H4 (cell line): ENCODE measurements around the gene B3GNT9. TPM values are rescaled to one million over a fixed set of nuclear protein-coding genes. Genes with fewer than 3 reads are reported as not detected.

Experiments used
- DNase-seq: peaks from one replicate; pipeline ENCODE4 v3.0.0-alpha.2; 2015; ENCODE audit warnings: low spot score
- total RNA-seq: library from RNA; depleted of rRNA; stranded (reverse); fragments of >200 nt; shearing (Covaris generic); gene quantifications from 2 replicates; pipeline ENCODE4 v1.2.3, GENCODE V29; 2014

Gene B3GNT9
- total RNA-seq, 1 experiment from 2014 or later, result 21.2 TPM

GRCh38 chr16:67185651-67186134 lies 34.9 kb upstream of the B3GNT9 start:
- no peak for DNase-seq

DNA sequence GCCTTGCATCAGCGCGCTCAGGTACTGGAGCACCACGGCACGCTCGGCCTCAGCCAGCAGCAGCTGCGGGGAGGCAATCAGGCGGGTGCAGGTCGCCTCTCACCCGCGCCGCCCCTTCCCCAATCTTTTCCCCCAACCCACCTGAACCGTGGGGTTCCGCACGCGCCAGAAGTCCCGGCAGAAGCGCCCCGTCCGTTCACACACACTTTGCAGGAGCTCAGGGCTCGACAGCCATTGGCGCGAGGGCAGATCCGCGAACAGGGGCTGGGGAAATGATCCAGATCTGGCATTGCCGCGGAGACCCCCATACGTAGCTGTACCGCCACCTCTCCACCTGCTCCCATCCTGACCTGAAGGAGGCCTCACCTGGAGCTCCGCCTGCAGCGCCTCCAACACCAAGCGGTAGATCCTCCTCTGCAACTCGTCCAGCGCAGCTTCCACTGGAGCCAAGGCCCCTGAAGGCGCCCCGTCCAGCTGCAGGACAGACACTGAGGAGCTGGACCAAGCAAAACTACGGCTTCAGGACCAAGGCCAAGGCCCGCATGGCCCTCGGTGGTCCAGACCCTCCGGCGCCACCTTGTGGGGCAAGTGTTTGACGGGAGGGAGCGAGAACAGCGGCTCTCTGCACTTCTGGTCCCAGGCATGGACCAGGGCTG lies 34.3 kb upstream of the B3GNT9 start:
- peak; percentile 82 for DNase-seq

GRCh38 chr16:67184453-67184994 lies 33.7 kb upstream of the B3GNT9 start:
- no peak for DNase-seq

DNA sequence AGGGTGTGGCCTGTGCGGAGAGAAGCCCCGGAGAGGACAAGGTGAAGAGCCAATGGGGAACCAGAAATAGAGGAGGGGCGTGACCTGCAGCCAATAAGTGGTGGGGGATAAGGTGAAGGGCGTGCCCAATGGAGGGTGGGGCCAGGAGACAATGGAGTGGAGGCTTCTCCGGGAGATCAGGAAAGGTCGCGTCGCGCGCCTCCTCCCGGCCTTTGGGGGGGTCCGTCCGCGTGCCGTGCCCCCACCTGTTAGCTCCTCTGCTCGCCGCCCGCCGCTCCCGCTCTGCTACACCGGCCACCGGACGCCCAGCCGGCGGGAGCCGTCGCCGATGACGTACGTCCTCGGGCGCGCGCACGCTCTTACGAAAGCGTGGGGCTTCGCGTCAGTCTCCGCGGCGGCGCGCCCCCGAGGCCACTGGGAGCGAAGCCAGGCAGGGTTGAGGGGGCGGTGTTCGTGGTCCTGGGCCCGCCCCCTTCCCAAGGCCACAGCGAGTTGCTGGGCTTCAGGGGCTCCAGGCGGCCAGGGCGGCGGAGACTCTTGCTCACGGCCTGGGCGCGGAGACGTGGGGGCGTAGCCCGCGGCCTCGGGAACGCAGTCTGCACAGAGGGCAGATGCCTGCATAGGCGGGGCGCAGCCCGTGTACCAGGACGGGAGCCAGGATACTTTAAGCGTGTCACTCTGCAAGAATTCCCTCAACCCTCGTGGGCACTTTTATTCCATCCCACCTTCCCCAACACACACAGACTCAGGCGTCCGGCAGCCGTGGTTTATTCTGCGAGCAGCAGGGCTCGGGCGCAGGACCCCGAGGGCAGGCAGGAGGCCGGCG lies 33.0 kb upstream of the B3GNT9 start, which contains the start of gene MATCAP1:
MATCAP1 (minus strand) TSS at position 337 of the 826 bp plus-strand sequence. CDS start 3,353 bp downstream, outside the sequence.
- peak; percentile 98 for DNase-seq

DNA sequence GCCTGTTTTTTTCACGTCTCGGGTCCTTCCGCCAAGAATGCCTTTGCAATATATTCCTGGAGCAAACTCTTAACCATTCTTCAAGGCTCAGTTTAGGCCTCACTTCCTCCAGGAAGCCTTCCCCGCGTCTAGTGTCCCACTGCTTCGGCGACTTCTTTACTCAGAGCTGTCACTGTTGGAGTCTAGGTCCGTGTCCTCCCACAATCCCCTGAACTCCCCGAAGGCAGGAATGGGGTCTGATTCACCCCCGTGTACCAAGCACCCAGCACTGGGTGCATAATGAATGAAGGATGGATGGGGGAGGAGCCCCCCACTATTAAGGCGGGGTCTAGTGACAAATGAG lies 32.5 kb upstream of the B3GNT9 start:
- DNase-seq, result no peak

DNA sequence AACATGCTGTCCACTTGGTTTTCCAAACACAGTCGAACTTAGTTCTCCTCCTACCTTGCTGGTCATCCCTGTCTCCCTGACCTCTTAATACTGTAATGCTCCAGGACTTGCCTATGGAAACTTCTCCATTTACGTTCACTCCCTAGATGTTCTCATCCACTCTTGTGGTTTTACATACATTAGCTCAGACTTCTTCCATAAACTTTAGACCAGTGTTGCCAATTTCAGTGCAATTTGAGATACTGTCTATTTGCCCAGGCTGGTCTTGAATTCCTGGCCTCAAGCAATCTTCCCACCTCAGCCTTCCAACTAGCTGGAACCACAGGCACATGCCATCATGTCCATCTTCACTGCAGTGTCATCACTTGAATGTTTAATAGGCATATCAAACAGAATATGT lies 31.5 kb upstream of the B3GNT9 start:
- no peak for DNase-seq

GRCh38 chr16:67181346-67181745 lies 30.5 kb upstream of the B3GNT9 start:
- peak; percentile 57 for DNase-seq

DNA sequence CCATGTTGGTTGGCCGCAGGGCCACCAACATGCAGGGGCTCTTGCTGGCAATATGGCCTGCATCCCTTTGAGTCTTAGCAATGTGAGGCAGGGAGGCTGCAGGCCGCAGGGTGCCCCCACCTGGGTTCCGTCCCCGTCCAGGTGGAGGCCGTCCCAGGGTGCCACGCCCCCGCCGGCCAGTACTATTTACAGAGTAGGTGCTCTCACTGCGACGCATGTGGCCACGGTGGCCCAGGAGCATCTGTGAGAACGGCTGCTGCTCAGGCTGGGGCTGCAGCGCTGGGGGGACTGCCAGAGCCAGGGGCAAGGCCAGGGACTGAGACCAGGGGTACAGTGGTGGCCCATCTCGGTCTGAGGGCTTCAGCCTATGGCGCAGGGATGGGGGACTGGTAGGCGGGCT lies 29.4 kb upstream of the B3GNT9 start:
- DNase-seq, result no peak

- DNase-seq, result peak; percentile 27
Measured at GRCh38 chr16:67179421-67180080, 28.8 kb upstream of the B3GNT9 start.

DNA sequence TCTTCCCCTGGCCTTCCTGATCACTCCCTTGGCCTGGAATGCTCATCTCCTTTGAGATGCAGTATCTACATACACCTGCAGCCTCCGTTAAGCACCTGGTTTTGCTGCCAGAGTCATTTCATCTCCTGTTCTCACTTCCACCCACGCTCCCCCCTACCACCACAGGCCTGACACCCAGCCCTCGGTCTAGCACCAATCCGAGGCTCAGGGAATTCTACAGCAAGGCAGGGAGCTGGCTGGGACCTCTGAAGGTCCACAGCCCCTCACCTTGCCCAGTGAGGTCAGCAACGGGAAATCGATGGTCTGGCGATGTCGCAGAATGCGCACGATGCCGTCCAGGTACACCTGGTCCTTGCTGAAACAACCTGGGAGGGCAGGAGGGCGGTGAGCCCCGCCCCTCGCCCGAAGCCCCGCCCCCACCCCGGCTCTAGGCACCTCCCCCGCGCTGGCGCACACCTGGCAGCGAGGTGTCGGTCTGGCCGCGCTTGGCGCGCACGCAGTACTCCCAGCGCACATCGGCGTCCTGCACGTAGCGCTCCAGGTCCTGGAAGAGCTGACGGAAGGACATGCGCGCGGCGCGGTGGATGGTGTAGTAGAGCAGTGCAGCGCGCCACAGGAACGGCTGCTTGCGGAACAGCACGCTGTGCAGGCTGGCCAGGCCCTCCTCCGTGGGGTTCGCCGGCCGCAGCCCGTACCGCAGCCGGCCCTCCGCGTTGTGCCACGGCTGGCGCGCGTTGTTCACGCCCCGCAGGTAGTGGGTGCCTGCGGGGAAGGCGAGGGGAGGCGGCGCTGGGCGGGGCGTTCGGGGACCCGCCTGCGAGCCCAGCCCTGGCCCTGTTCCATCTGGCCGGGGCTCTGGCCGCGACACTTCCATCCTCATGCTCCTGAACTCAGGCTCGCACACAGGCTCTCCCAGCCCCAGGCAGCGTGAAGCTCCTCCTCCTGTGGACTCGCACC lies 27.2 kb upstream of the B3GNT9 start:
- no peak for DNase-seq

DNA sequence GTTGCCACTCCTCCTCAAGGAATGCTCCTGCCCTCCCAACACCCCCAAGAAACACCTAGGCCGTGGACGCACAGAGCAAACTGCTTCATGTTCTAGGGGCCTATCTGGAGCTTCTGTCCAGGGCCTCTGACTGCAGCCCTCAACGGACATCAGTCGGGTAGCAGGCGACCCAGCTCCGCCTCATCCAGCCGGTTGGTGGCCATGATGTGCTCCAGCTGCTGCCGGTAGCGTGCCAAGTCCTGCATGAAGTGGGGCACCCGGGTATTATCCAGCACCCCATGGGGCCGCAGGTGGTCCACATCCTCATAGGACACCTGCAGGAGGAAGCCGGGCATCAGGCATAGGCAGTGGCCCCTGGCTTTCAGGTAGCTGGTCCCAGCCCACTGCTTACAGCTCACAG lies 25.9 kb upstream of the B3GNT9 start:
- no peak for DNase-seq

DNA sequence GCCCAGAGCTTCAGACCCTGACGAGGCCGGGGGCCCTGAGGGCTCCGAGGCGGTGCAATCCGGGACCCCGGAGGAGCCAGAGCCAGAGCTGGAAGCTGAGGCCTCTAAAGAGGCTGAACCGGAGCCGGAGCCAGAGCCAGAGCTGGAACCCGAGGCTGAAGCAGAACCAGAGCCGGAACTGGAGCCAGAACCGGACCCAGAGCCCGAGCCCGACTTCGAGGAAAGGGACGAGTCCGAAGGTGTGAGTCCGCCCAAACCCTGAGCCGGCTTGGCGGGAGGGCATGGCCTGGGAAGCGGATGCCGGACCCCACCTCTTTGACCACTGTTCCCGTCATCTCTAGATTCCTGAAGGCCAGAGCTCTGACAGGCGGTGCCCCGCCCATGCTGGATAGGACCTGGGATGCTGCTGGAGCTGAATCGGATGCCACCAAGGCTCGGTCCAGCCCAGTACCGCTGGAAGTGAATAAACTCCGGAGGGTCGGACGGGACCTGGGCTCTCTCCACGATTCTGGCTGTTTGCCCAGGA lies 24.0 kb upstream of the B3GNT9 start:
- no peak for DNase-seq

GRCh38 chr16:67173808-67174705 lies 23.3 kb upstream of the B3GNT9 start:
- peak; percentile 94 for DNase-seq

DNA sequence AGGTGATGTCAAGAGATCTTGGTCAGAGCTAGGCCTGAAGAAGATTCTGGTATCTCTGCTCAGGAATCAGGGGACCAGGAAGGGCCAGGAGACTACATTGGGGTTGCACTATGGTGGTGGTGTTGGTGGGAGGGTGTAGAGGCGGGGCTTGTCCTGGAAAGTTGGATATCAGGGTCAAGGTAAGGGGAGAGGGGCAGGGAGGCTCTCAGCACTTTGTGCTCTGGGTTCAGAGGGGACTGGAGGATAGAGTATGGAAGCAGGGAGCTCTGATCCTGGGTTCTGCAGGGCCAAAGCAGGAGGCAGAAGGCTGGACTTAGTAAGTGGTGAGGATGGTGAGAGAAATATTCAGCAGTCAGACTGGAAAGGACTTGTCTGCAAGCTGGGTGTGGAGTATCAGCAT lies 22.5 kb upstream of the B3GNT9 start:
- DNase-seq, result no peak

DNA sequence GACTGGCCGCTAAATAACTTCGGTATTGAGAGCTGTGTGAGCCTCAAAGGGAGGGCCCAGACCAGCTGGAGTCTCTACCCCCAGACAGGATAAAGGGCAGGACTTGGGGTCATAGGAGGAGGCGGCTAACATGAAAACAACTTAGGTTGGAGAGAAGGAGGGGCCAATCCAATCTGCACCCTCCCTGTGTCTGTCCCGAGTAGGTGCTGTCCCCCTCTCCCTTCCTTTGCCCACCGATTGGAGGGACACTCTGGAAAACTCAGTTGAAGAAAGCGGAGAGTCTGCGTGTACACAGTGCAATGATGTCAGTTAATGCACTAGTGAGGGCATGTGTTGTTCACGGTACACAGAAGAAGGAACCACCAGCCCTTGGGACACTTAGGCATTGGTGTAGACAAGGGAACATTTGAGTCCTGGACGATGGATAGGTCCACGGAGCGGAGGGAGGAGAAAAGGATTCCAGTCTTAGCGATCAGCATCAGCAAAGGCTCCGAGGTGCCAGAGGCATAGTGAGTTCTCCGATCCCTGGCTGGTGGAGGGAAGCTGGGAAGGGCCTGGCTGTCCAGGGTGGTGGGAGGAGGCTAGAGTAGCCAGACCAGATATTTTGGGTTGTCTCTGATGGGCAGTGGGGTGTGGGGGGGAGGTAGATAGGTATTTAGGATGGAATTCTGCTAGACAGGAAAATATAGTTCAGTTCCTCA lies 20.3 kb upstream of the B3GNT9 start:
- no peak for DNase-seq

DNA sequence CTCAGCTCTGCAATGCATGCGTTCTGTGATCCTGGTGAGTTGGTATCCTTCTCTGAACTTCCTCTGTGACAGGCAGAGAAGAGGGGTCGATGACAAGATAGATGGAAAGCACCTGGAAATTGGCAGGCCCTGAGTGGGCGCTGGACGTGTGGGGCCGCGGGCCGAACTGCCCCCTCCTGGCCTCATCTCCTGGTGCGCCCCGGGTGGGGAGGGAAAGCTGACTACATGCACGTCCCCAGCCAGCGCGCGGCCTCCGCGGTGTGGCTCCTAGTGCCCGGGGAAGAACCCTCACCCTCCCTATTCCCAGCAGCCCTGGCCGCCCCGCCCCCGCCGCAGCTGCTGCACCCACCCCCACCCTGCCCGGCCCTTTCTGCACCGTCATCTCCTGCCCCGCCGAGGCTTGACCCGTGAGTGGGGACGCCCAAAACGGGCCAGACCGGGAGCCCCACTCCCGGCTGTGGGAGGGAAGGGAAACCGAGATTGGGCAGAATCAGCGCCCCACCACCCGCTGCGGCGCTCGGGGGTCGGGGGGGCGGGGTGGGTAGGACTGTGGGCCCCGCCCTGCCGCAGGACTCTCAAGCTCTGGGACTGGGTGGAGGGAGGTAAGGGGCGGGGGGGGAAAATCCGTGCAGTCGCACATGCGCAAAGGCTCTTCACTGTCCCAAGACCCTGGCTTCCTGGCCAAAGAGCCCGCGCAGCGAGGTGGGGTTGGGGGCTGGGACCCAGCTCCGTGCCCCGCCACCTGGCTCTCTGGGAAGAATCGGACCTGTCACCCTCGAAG lies 19.6 kb upstream of the B3GNT9 start, which contains the start of gene NOL3:
NOL3 (plus strand) TSS at position 371 of the 781 bp plus-strand sequence.
- peak; percentile 81 for DNase-seq

GRCh38 chr16:67169642-67170167 lies 18.9 kb upstream of the B3GNT9 start:
- DNase-seq, result no peak

DNA sequence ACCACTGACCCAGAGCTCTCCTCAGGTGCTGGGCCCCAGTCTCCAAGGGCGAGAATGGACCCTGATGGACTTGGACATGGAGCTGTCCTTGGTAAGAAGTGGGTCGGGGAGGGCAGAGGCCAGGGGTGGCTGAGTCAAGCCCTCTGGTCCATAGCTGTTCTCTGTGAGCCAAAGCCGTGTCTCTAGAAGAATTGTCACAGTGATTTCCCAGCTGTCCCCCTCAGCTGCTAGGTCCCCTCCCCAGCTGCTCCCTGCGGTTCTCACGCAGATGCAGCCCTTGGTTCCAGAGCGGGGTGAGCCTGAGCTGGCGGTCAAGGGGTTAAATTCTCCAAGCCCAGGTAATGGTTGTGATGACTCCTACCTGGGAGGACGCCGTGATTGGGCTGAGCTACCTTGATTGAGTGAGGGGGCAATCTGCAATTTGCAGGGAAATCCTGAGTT lies 18.2 kb upstream of the B3GNT9 start:
- DNase-seq, result no peak
